GM19035 (cell line): ENCODE data around the gene SFT2D1.

Experiments used
- ATAC-seq: cut with Tn5 transposase; IDR thresholded peaks from one replicate; pipeline ENCODE4 v1.9.1; 2021; ENCODE audit not compliant: unreplicated experiment

The SFT2D1 gene

DNA sequence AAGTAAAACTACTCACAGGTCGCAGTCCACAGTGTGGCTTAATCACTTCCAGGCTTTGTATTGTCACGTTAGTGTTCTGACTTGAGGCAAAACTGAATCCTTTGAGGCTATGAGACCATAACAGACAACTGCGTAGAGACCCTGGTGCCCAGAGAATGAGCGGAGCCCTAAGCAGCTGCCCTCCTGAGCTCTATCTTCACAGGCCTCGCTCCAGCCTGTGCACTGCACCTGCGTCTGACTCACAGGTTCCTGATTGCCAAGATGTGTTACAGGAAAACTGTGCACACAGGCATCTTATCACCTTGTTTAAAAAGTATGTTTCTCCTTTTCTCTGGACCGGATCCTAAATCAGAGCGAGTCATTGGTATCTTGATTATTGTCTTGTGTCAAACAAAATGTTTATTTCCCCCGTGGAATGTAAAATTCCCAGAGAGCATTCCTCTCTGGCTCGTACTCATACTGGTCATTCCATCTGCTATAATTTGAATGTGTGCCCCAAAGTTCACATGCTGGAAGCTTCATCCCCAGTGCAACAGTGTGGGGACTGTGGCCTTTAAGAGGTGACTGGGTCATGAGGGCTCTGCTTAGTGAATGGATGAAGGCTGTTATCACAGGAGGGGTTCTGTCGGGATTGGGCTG, 59.8 kb downstream of the SFT2D1 start:
- ATAC-seq: no peak

DNA sequence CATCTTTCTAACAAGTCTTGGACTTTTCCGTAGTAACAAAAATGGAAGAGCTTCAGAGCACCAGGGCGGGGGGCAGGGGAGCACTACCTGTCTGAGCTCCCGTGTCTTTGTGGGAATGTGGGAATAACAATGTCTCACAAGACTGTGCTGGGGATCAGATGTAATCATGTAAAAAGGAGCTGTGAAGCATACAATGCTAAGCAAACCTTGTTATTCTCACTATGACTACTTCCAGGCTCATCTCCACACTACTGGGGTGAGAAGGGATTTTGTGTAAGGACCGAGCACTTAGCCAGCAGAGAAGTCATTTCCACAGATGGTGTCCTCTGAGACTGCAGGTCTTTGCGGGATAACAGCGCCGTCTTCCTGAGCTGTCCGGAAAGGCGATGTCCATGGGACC, 61.2 kb downstream of the SFT2D1 start:
- ATAC-seq: peak; percentile 42

DNA sequence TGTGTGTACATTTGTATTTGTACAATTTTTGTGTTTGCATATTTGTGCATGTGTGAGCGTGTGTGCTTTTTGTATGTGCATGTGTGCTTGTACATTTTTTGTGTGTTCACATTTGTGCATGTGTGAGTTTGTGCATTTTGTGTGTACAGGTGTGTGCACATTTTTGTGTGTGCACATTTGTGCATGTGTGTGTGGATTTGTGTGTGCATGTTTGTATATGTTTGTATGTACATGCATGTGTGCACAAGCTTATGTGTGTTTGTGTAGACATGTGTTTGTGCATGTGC, 63.0 kb downstream of the SFT2D1 start:
- no peak for ATAC-seq

DNA sequence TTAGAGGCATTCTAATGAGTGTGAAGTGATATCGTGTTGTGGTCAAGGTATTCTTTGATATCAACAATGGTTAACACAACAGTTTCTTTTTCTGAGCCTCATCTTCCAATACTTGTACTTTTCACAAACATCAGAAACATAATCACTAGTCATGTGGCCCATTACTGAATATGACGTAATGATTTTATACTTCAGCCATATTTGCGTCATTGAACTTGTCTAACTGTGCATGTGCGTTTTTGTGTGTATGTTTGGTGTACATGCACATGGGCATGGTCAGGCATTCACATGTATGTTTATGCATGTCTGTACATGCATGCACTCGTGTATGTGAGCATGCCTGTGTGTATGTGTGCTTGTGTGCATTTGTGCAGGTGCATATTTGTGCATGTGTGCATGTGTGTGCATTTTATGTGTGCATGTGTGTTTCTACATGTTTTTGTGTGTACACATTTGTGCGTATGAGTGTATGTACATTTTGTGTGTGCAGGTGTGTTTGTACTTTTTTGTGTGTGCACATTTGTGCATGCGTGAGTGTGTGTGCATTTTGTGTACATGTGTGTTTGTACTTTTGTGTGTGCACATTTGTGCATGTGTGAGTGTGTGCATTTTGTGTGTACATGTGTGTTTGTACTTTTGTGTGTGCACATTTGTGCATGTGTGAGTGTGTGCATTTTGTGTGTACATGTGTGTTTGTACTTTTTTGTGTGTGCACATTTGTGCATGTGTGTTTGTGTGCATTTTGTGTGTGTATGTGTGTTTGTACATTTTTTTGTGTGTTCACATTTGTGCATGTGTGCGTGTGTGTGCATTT, 63.6 kb downstream of the SFT2D1 start:
- no peak for ATAC-seq

DNA sequence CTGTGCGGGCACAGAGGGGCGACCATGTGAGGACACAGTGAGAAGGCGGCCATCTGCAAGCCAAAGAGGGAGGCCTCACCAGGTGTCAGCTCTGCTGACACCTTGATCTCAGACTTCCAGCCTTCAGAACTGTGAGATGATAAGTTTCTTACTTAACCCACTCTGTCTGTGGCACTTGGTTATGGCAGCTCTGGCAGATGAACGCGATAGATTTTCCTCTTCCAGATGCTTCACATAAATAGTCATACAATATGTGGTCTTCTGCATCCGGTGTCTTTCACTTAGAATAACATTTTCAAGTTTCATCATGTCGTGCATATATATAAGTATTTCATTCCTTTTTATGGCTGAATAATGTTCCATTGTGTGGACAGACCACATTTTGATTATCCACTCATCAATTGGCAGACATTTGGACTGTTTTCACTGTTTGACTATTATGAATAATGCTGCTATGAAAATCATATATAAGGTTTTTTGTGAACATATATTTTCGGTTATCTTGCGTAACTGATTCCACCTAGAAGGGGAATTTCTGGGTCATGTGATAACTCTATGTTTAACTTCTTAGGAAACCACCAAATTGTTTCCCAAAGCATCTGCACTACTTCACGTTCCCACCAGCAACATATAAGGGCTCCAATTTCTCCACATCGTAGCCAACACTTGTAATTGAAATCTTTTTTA, 64.3 kb downstream of the SFT2D1 start:
- ATAC-seq: no peak

DNA sequence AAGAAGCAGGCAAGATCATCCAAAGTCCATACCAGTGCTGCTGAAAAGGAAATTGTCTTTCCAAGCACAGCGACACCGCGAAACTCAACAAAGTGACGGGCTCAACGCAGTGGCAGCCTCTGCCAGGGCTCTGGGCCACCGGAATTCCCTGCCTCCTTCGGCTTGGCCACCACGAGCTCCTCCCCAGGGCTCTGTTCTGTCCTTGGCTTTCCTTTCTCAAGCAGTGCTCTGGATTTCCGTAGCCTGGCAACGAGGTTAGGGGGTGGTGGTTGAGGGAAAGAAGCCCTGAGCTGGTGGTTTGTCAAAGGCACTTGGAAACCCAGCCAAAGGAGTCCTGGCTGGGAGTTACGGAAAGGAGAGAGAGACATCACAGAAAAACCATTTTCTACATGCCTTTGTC, 65.3 kb downstream of the SFT2D1 start:
- ATAC-seq: no peak

DNA sequence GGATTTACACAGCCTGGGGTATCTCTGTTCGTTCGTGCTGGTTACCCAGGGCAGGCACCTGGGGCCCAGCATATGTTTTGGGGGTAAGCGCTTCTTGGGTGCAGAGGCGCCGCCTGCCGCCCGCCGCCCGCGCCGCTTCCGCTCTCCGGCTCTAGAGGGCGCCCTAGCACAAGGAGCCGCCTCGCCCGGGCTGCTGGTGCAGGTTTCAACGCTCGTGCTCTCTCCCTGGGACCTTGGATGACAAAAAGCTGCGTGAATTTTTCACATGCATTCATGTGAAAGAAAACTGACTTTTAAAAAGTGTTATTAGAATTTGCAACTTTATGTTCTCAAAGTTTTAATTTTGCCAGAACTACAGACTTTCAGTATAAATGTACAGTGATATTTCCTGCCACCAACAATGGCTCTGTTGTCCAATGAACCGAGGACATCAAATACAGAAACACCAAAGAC, 66.6 kb downstream of the SFT2D1 start:
- peak; percentile 86 for ATAC-seq

DNA sequence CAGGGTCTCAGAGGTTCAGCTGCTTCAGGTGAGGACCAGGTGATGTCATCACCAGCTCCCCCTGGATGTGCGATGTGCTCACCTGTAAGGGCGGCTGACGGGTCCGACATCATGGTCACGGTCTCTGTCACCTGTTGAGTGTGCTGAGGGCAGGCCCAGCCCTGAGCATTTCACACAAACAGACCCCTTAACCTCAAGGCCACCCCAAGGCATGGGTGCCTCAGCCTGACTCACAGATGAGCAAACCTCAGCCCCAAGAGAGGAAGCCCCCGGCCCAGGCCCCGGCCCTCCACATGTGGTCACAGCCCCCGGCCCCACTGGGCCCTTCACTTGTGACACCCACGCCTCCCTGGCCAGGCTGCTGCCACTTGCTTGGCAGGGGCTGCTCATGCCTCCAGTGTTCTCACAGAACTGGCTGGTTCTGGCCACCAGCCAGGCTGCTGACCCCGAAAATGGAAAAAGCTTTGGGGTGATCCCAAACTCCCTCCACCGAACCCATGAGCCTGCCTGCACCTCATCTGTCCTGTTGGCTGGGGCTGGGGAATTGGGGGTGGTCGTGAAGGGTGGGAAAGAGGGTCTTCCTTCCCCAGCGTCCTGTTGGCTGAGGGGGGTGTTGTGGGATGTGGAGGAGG, 67.5 kb downstream of the SFT2D1 start:
- ATAC-seq: no peak

DNA sequence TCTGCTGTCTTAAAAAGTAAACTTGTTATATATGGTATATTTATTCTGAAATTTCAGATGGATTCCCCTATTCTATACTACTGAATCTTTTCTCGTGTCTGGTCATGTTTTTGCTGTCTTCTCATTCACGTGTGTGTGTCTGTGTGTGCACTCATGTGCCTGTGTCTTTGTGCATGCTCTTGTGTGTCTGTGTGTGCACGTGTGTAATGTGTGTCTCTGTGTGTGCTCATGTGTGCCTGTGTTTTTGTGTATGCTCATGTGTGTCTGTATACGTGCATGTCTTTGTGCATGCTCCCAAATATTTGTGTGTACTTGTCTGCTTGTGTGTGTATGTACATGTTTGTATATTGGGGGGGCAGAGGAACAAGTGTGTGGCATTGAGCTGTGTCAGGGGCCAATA, 68.2 kb downstream of the SFT2D1 start:
- ATAC-seq: no peak

DNA sequence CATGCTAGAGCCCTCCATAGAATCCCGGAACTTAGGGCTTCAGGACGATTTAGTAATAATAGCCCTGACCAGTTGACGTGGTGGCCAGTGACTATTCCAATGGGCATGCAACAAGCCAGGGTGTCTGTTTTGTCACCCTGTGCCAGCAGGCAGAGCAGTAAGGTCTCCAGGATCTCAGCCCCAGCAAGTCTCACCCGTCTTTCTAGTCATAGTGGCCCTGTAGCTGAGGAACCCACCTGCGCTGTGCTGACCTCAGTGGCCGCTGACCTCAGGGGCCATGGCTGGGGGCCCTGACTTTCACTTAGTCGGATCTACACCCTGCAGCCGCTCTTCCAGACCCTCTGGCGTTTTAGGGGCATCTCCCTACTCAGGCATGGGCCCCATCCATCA, 71.0 kb downstream of the SFT2D1 start:
- no peak for ATAC-seq

DNA sequence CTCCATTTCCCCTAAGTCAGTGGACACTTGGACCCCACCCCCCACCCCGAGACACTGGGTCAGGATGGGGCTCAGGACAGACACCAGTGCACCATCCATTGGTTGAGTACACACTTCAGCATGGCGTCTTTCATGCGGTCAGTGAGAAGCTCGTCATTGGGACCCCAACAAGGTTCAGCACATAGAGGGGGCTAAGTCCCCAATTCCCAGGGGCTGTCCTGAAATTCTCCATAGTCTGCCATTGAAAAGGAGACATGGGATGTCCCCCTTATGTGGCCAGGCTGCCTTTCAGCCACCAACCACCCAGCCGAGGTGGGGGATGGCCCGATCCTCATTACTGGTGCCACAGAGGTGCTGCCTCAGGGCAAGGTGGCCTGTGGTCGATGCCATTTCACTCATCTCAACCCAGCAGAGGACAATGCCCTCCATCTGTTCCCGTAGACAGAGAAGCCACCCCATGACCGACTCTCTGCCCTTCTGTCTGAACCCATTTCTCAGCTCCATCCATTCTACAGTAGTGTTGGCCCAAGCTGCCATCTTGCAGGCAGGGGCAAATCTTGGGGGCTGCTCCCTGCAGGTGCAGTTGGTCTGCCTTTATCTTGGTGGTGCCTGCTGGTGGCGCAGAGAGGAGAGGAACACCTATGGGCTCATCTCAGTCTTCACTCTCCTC, 71.5 kb downstream of the SFT2D1 start:
- ATAC-seq: no peak
